ENCODE results near the gene GJB1.

DNA sequence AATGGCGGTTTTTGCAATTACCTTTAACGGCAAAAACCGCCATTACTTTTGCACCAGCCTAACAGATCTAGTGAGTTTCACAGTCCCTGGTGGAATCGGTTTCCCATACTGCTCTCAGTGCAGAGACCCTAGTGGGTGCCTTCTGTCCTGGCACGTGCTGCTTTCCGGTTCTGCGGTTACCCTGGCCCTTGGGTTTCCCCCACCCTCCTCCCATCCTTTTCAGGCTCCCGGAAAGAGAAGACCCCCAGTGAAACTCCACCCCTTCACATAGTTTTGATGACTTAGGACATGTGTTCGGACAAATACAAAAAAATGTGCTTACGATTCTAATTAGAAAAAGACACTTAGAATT, 41.5 kb upstream of the GJB1 start:
- TF ChIP-seq CTCF (conservative IDR thresholded peaks at IDR 0.05 in 1 of 2, IDR thresholded peaks at IDR 0.05 in 1 of 2; ENCODE audit: low read depth in 1 of 2, low read length in 2 of 2) (no peak), EZH2 (IDR thresholded peaks at IDR 0.05; ENCODE audit: low read length, missing control alignments) (no peak)

All from fibroblast of lung (primary cell).